GM13977 (cell line): ENCODE data around the gene ZC3H12C.

Source experiments
- DNase-seq: peaks from one replicate; pipeline ENCODE4 v3.0.0; 2012; ENCODE audit warnings: low spot score
- in situ Hi-C: fragments of 300-500 bp; cut with MboI; formaldehyde crosslinking; loops from one replicate; pipeline ENCODE4 v1.12.0; 2022; ENCODE audit warnings: low sequenced_read_pairs, low pct_unique_long_range_greater_than_20kb, mixed read lengths, inconsistent platforms; ENCODE audit not compliant: unreplicated experiment
- TF ChIP-seq, protein P1 (sequence below): IDR thresholded peaks from 2 replicates; pipeline ENCODE4 v1.5.1; 2012; ENCODE audit warnings: mild to moderate bottlenecking, control low read depth; ENCODE audit not compliant: insufficient read depth; ENCODE audit errors: extremely low read depth, missing control alignments

The ZC3H12C gene

DNA sequence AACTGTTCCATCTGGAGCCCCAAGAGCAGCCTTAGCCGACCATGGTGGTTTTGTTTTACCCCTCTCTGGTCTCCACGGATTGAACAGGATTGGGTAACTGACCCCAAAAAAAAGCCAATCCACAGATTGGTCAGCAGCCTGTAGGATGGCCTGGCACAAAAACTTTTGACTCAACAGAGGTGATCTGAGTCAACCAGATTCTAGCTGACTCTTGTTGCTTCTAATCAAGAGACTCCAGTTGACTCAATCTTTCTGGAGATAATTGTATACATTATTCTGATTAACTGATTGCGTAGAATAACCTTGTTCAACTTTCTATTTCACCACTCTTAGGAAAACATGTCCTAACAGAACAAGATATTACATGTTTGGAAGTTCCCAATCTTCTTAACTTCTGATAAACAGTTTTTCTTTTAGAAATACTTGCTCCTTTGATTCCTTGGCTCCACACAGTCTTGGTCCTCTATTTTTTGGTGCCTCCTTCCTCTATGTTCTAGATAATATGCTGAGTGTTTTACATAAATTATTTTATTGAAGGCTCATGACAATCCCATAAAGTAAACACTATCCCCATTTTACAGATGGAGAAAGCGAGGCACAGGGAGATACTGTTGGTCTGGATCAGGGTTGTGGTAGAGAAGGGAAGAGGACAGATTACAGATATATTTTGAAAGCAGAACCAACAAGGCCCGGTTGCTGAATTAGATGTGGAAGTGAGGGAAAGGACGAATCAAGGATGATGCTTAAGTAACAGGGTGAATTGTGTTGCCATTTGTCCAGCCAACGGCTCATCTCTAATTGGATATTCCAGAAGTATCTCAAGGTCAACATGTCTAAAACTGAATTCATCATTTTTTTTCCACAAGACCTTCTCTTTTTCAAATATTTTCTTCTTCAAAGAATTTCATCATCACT, 11.5 kb upstream of the ZC3H12C start:
- no peak for DNase-seq
- TF ChIP-seq, protein P1, sequence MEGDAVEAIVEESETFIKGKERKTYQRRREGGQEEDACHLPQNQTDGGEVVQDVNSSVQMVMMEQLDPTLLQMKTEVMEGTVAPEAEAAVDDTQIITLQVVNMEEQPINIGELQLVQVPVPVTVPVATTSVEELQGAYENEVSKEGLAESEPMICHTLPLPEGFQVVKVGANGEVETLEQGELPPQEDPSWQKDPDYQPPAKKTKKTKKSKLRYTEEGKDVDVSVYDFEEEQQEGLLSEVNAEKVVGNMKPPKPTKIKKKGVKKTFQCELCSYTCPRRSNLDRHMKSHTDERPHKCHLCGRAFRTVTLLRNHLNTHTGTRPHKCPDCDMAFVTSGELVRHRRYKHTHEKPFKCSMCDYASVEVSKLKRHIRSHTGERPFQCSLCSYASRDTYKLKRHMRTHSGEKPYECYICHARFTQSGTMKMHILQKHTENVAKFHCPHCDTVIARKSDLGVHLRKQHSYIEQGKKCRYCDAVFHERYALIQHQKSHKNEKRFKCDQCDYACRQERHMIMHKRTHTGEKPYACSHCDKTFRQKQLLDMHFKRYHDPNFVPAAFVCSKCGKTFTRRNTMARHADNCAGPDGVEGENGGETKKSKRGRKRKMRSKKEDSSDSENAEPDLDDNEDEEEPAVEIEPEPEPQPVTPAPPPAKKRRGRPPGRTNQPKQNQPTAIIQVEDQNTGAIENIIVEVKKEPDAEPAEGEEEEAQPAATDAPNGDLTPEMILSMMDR: no peak
- in situ Hi-C loops: loop anchor here (10.0 kb wide), 1 partner anchor 127 kb away; no protein-coding TSS in a partner anchor

DNA sequence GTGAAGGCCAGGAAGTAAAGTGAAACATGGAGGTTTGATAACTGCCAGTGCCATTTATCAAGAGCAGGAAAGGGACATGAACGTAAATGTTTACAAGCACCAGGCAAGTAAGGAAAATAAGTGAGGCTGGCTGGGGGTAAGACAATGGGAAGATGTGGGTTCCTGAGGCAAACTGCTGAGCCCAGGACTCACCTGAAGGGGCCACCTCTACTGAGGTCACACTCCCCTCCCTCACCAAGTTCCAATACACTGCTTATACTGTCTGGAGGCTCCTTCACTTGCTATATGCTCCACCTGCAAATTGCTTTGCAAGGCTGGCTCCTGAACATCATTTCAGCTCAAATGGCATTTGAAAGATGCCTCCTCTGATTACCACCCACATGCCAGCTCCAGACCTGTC, 10.3 kb upstream of the ZC3H12C start:
- TF ChIP-seq, protein P1: no peak
- in situ Hi-C loops: loop anchor here (10.0 kb wide), 1 partner anchor 128 kb away; no protein-coding TSS in a partner anchor
- no peak for DNase-seq

DNA sequence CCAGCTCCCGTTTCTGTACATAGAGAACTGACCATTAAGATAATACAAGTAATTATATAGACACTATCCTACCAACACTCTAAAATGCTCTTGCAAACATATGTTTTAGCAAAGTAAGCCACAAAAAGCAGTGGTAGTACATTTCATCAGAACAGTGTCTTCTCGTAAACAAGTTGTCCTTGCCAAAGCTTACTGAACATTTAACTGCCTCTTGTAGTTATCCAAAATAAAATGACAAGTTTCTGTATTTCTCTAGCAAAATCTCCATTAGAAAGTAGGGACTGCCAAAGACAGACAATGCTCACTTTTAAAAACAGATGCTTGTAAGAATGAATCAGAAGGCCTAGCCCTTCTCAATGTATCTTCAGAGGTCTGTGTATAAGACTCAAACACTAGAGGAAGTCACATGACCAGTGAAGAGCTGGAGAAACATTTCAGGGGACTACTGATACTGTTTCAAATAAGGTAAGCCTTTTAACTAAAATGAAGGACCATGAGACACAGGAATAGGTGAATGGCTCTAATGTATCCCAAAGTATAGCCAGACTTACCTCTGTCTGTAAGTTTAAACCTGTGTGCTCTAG, 7.8 kb upstream of the ZC3H12C start:
- TF ChIP-seq, protein P1: no peak
- in situ Hi-C loops: loop anchor here (10.0 kb wide), 1 partner anchor 131 kb away; no protein-coding TSS in a partner anchor
- DNase-seq: no peak

DNA sequence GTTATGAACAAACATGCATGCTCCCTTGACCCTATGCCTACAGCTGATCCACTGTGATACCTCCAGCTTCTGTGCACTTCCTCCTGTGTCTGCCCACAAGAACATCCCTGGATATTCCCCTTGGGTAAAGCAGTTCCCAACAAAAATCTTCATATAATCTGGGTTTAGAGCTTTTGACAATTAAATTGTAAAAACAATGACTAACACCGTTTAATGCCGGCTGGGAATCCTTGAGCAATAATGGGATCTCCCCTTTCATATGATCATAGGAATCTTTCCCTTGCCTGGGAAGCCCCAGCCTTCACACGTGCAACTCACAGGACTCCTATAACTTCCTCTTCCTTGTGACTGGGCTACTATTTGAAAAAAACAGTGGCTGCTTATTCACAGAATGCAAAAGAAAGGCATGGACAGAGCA, 6.3 kb upstream of the ZC3H12C start:
- no peak for DNase-seq
- TF ChIP-seq, protein P1: no peak
- in situ Hi-C loops: loop anchor here (10.0 kb wide), 1 partner anchor 132 kb away; no protein-coding TSS in a partner anchor

DNA sequence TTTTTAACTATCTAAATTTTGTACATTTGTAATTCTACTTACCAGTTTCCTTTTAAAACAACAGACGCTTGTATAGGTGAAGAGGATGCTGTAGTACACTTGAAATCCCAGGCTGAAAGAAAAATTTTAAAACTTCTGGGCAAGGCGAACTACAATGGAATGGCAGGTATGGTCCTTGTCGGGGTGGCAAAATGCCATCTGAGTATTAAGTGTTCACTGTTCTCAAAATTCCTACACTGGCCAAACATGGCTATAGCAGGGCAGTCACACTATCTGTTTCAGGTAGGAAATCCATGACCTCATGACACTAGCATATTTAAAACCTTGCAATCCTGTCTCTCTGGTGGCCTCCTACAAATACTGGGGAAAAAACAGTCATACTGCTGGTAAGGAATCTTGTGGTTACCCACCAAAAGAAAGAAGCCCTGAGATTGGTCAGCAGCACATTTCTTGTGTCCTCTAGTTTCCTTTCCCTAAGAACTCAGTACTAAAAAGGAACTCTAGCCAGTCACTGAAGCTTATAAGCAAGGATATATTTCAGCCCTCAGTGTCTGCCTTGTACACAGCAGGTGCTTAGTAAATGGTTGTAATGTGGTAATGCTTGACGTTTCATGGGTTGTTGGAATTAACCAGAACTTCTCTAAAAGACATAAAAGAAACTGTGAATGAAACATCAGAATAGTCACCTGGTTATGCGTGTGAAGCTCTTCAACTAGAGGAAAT, 5.2 kb upstream of the ZC3H12C start:
- in situ Hi-C loops: loop anchor here (10.0 kb wide), 1 partner anchor 133 kb away; no protein-coding TSS in a partner anchor
- TF ChIP-seq, protein P1: no peak
- no peak for DNase-seq

DNA sequence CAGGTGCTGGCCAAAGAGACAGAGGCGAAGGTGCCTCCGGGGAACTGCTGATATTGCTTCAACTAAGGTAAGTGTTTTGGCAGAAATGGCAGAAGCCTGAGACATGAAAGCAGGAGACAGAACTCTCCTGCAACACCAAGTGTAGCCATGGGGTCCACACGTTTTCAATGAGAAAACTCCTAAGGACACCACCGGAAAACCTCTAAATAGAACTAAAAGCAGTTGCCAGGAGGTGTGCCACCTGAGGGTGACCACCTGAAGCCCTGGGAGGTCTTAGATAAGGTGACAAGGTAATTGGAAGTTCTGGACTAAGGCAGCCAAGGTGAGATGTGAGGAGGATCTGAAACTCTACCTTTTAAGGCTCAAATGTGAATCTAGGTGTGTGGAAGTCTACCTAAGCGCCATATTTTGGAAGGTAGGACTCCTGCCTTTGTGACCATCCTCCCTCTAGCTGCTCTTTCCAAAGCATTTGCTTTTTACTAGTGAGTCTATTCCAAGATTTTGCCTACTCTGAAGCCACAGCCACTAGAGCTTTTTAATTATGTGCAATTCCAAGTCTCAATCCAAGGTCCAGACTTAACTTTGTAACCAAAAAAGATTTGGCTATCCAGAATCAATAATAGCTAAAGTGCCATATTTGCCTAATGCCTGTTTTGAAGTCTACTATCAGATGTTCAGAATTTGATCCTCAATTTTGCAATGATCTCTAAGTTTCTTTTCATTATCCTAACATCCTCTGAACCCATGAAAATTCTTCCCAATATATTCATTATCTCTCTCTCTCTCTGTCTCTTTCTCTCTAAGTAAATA, 4.5 kb upstream of the ZC3H12C start:
- no peak for DNase-seq
- TF ChIP-seq, protein P1: no peak
- in situ Hi-C loops: loop anchor here (10.0 kb wide), 1 partner anchor 134 kb away; no protein-coding TSS in a partner anchor
